Activated CD4-positive, alpha-beta T cell treated with anti-CD3 and anti-CD28 coated beads, Interleukin-2, amount 50 U/mL, for 24 hours (primary cell): ENCODE results near the gene PCDH11X.
"Not testable (repeated sequence)": the region's sequence is repeated elsewhere in the genome, so short reads cannot be mapped to it uniquely, and the experiment has no call there.

Experiments
- DNase-seq, 2 donors: peaks; one replicate each; pipeline ENCODE4 v3.0.0-alpha.2; 2020; ENCODE audit warnings: low read depth in 1 of 2, low spot score in 1 of 2

PCDH11X gene, protein sequence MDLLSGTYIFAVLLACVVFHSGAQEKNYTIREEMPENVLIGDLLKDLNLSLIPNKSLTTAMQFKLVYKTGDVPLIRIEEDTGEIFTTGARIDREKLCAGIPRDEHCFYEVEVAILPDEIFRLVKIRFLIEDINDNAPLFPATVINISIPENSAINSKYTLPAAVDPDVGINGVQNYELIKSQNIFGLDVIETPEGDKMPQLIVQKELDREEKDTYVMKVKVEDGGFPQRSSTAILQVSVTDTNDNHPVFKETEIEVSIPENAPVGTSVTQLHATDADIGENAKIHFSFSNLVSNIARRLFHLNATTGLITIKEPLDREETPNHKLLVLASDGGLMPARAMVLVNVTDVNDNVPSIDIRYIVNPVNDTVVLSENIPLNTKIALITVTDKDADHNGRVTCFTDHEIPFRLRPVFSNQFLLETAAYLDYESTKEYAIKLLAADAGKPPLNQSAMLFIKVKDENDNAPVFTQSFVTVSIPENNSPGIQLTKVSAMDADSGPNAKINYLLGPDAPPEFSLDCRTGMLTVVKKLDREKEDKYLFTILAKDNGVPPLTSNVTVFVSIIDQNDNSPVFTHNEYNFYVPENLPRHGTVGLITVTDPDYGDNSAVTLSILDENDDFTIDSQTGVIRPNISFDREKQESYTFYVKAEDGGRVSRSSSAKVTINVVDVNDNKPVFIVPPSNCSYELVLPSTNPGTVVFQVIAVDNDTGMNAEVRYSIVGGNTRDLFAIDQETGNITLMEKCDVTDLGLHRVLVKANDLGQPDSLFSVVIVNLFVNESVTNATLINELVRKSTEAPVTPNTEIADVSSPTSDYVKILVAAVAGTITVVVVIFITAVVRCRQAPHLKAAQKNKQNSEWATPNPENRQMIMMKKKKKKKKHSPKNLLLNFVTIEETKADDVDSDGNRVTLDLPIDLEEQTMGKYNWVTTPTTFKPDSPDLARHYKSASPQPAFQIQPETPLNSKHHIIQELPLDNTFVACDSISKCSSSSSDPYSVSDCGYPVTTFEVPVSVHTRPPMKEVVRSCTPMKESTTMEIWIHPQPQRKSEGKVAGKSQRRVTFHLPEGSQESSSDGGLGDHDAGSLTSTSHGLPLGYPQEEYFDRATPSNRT (N-terminal part only)

DNA sequence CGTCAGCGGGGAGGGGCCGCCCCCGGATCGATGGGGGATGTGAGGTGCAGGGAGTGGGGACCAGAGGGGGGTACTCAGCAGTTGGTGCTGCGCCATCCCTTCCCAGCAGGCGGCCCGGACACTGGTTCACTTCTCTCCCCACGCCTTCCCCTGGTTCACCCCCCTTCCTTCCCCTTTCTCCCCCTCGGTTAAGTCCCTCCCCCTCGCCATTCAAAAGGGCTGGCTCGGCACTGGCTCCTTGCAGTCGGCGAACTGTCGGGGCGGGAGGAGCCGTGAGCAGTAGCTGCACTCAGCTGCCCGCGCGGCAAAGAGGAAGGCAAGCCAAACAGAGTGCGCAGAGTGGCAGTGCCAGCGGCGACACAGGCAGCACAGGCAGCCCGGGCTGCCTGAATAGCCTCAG lies at the start of gene PCDH11X:
Gene PCDH11X, plus strand, starts transcription at position 241 of the 400 bp plus-strand sequence. CDS start 56,130 bp downstream, outside the sequence.
- DNase-seq: not testable (repeated sequence)

DNA sequence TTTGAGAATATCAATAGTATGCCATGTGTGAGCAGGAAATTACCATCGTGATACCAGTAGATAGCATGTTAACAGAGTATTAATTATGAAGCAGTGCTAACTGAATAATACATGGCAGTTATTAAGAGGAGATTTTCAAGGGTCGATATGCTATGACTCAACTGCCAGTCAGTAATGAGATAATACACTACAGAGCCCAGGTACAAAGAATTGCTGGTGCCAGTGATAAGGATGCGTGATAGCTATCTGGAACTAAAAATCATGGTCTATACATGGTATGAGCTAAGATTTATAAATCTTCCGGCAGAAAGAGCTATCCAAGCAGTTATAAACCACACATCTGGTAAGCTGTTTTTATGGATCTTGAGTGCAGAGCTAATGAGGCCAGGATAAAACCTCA lies 31.7 kb upstream of the PCDH11X start:
- DNase-seq: not testable (repeated sequence)

DNA sequence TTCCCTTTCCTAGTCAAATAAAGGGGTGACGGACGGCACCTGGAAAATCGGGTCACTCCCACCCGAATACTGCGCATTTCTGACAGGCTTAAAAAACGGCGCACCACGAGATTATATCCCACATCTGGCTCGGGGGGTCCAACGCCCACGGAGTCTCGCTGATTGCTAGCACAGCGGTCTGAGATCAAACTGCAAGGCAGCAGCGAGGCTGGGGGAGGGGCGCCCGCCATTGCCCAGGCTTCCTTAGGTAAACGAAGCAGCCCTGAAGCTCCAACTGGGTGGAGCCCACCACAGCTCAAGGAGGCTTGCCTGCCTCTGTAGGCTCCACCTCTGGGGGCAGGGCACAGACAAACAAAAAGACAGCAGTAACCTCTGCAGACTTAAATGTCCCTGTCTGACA lies 26.2 kb upstream of the PCDH11X start:
- DNase-seq: not testable (repeated sequence)

DNA sequence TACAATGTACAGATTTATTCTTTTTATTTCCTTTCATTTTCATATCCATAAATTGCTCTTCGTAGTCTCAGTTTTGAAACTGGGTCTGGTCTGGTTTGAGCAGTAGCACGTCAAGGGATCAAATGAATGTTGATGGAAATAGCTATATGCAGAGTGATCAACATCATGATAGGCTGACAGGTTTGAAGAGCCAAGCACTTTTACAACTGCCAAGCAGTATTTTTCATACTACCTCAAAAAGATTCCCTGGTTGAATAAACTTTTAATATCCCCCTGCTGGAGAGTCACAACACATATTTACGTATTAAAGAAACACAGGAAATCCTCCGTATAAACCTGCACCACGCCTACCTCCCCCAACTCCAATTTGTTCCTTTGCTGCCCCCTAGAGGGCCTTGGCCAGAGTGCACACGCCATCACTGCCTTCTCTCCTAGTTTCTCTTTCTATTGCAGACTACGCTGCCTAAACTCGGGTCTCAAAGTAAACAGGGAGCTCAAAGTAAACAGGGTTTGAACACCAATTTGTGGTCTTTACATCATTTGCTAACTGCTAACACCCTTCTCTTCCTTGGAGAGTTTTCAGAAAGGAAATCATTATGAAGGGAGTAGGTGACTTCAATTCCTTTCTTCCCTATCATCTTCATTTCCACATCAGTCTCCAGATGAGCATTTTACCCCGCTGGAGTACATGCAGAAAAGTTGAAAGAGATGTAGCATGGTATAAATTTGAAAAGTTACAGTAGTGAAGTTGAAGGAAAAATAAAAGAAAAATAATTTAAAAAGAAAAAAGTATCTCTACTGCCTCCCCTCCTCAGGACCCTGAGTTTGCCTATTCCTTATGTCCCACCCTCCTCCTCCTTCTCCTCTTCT lies 8.3 kb upstream of the PCDH11X start:
- DNase-seq: not testable (repeated sequence)

DNA sequence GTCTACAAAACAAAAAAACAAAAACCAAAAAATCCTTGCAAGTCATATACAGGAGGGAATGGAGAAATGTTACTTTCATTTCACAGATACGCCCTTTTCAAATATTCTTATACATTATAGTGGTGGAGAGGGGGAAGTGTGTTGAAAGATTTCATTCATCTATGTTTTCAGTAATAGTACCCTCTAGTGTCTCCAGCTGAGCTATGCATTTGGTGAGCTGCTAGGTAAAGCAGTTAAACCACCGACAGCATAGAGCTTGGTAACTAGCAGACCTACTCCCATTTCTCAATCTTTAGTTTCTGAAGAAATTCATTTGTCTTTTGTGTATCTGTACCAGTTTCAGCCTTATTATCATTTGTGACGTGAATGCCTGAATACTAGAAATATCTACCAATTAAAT lies 5.2 kb upstream of the PCDH11X start:
- not testable (repeated sequence) for DNase-seq

DNA sequence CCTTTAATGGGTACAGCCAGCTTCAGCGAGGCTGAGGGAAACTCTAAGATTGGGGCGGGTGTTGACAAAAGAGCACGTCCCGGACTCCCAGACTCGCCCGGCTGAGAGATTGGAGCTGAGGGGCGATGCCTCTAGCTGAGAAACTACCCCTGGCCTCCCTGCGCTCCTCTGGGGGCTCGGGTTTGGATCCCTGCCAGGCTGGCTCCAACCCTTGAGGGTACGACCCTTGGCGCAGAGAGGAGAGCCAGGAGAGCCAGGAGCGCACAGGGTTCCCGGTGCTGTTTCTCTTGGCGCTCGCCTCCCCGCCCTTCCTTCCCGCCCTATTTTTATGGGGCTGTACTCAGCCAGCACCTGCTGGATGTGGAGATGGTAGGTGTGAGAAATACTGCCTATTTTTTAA lies 833 bp downstream of the PCDH11X start:
- DNase-seq: not testable (repeated sequence)

DNA sequence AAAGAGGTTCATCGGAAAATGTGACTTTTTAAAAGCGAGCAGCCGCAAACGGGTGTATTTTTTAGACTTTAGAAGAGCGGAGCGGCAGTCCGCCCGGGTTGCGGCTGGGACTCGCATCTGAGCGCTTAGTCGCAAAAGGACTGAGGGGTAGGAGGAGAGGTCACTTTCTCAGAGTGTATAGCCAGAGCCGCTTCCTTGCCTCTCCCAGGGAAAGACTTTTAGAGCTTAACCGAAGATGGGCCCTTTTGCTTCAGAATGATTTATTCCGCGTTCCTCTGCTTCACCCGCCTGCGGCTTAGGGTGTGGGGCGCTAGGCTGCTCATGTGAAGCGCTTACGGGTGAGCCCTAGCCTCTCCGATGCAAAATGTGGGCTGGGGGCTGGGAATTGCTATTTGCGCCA lies 1.5 kb downstream of the PCDH11X start:
- not testable (repeated sequence) for DNase-seq

DNA sequence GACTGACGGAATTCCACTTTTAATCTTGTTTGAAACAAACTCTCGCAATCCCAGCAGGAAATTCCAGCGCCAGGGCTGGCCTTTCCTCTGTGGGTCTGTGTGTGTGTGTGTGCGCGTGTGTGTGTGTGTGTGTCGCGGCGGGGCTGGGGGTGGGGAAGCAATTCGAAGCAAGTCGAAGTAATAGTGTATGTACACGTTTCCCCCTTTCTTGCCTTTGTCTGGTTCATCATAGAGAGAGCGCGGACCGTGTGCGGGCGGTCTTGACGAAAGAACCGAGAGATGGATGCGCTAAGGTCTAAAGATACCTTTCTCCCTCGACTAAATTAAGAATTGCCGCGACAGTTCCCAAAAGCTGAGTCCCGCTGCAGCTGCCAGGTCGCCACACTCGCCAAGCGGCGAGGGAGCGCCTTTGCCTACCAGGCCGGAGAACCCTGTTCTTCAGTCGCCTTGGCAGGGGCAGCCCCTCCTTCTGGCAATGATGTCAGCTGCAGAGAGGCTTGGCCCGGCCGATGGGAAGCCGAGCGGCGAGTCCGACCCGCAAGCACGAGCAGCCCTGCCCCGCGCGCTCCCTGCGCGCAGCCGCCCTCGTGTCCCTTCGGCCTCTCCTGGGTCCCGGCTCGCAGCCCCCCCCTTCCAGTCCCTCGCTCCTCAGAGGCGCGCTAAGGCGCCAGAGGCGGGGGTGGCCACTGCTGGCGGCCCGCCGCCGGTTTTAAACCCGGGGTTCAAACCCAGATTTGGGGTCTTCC lies 2.6 kb downstream of the PCDH11X start:
- not testable (repeated sequence) for DNase-seq

DNA sequence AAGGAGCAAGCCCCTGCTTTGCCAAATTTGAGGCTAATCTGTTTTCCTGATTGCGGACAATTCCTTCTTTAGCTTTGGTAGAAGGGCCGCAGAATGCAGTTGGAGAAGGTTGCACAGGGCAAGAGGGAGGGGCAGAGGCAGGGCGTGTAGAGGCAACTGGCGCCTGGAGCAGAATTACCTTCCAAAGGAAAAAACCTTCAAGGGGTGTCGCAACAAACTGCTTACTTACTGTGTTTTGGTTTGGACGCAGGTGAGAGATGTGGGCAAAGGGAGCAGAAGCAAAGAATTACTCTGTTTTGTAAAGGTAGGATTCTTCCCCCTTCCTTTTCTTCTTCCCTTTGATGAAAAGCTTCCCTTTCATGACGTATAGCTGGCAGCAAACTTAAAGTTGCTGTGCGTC lies 3.6 kb downstream of the PCDH11X start:
- DNase-seq: not testable (repeated sequence)

DNA sequence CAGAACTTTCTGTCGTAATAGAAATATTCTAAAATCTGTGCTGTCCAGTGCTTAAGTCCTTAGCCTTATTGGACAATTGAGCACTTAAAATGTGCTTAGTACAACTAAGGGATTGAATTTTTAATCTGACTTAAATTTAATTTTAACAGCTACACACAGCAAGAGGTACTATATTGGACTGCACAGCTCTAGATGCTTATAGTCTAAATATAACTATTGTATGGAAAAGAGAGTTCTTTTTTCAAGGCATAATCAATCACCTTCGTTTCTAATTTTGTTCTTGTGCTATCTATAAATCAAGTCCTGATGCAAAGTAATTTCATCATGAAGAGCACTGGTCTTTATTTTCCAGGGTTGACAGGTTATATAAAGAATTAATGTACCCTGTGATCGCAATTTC lies 38.4 kb downstream of the PCDH11X start:
- not testable (repeated sequence) for DNase-seq

DNA sequence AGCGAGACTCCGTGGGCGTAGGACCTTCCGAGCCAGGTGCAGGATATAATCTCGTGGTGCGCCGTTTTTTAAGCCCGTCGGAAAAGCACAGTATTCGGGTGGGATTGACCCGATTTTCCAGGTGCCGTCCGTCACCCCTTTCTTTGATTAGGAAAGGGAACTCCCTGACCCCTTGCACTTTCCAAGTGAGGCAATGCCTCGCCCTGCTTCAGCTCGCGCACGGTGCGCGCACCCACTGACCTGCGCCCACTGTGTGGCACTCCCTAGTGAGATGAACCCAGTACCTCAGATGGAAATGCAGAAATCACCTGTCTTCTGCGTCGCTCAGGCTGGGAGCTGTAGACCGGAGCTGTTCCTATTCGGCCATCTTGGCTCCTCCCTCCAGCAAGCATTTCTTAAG lies 46.1 kb downstream of the PCDH11X start:
- DNase-seq: not testable (repeated sequence)
